Measurements from ENCODE around the gene LRRK2.
"Not testable (repeated sequence)": the region's sequence is repeated elsewhere in the genome, so short reads cannot be mapped to it uniquely, and the experiment has no call there.

The LRRK2 gene

GRCh38 chr12:40315375-40315774 lies 90.6 kb downstream of the LRRK2 start:
- DNase-seq = no peak

- no peak for DNase-seq
Observed at GRCh38 chr12:40324261-40324660, 99.5 kb downstream of the LRRK2 start.

GRCh38 chr12:40325349-40325960 lies 100.7 kb downstream of the LRRK2 start:
- DNase-seq = peak; percentile 19

- peak; percentile 1 for DNase-seq
Observed at GRCh38 chr12:40327535-40327934, 102.7 kb downstream of the LRRK2 start.

- no peak for DNase-seq
Observed at GRCh38 chr12:40330180-40330579, 105.4 kb downstream of the LRRK2 start.

GRCh38 chr12:40331886-40332285 lies 107.1 kb downstream of the LRRK2 start:
- no peak for DNase-seq

- DNase-seq = no peak
Observed at GRCh38 chr12:40335991-40336390, 111.2 kb downstream of the LRRK2 start.

GRCh38 chr12:40336573-40337199 lies 111.9 kb downstream of the LRRK2 start:
- DNase-seq = peak; percentile 5

- DNase-seq = no peak
Observed at GRCh38 chr12:40338071-40338470, 113.3 kb downstream of the LRRK2 start.

GRCh38 chr12:40338621-40339020 lies 113.8 kb downstream of the LRRK2 start:
- no peak for DNase-seq

- DNase-seq = no peak
Observed at GRCh38 chr12:40342010-40342409, 117.2 kb downstream of the LRRK2 start.

GRCh38 chr12:40343124-40343523 lies 118.3 kb downstream of the LRRK2 start:
- no peak for DNase-seq

- DNase-seq = no peak
Observed at GRCh38 chr12:40344312-40344711, 119.5 kb downstream of the LRRK2 start.

GRCh38 chr12:40351976-40352375 lies 127.2 kb downstream of the LRRK2 start:
- no peak for DNase-seq

GRCh38 chr12:40375076-40375475 lies 150.3 kb downstream of the LRRK2 start:
- no peak for DNase-seq

- DNase-seq = no peak
Observed at GRCh38 chr12:40376533-40377267, 151.9 kb downstream of the LRRK2 start.

- no peak for DNase-seq
Observed at GRCh38 chr12:40378691-40379090, 153.9 kb downstream of the LRRK2 start.

- DNase-seq = no peak
Observed at GRCh38 chr12:40382217-40382616, 157.4 kb downstream of the LRRK2 start.

GRCh38 chr12:40387279-40387678 lies 162.5 kb downstream of the LRRK2 start:
- not testable (repeated sequence) for DNase-seq

GRCh38 chr12:40390980-40391379 lies 166.2 kb downstream of the LRRK2 start:
- DNase-seq = no peak

GRCh38 chr12:40393026-40393425 lies 168.2 kb downstream of the LRRK2 start:
- no peak for DNase-seq

GRCh38 chr12:40399656-40400055 lies 174.9 kb downstream of the LRRK2 start:
- DNase-seq = no peak

GRCh38 chr12:40405419-40405818 lies 180.6 kb downstream of the LRRK2 start:
- no peak for DNase-seq
